CD1c-positive myeloid dendritic cell (primary cell): ENCODE measurements around the gene PAK6.

Source experiments
- DNase-seq: peaks from one replicate; pipeline ENCODE4 v3.0.0-alpha.2; 2016; ENCODE audit errors: extremely low spot score

The PAK6 gene

DNA sequence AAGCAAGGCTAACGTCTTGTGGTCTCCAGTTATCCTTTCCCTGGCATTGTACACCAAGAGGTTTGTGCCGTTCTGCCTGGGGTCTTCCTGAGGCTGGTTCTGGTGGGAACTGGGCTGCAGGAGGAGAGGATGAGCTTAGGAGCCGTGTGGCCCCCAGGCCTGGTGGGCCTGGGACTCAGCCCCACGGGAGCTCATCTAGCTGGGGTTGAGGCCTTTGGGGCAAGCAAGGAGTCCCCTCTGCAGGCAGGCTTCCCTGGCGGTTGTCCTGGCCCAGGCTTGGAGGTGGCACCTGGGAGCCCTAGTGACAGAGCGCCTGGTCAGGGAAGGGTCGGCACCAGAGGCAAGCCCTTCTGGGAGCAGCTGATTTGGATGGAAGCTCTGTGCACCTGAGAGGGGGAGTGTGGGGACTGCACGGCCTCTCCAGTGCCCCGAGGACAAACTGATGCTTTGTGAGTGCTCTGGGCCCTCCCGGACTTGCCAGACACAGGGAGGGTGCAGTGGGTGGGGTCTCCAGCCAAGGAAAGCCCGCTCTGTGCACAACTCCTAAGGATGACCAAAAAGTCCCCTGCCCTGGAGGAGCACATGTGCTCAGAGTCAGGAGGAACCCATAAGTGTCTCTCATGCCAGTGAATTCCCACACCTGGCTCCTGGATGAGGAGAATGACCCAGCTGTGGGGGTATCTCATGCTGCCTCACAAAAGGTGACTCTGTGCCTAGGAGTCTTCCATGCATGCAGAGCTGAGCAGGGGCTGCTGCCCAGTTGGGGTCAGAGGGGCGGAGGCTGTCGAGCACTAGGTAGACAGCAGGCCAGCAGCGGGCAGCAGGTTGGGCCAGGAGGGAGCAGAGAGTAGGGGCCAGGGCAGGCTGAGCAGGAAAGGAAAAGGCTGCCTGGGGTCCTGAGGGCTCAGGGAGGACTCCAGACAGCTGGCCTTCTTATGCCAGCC lies 2.7 kb downstream of the PAK6 start:
- no peak for DNase-seq

DNA sequence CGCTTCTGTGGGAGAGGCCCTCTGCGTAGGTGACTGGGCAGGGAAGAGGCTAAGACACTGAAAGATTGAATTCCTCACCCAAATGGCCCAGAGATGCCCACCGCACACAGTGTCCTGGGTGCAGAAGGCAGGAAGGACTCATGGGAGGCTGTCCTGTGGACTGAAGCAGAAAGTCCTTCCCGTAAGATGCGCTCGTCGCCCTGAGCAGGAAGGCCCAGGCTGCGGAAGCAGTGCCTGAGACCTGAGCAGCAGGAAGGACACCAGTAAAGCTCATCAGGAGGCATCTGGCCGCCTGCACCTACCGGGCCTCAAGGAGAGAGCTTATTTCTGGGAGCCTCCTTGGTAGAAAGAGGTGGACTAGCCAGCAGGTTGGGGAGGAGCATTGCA lies 3.3 kb downstream of the PAK6 start:
- DNase-seq, result no peak

DNA sequence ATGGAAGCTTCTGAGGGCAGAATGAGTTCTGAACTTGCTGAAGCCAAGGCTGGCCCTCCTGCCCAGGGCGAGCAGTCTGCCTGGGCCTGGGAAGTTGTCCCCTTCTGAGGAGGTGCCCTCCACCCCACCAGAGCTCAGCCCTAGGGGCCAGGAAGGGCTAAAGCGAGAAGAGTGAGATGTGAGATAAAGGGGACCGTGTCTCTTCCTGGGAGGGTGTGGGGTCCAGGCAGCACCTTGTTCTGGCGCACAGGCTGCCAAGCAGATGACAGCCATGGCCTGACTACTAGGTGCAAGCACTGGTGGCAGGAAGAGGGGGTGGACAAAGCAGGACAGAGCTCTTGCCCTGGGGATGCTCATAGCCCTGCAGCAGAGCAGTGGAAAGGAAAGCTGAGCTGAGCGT lies 3.7 kb downstream of the PAK6 start:
- no peak for DNase-seq

DNA sequence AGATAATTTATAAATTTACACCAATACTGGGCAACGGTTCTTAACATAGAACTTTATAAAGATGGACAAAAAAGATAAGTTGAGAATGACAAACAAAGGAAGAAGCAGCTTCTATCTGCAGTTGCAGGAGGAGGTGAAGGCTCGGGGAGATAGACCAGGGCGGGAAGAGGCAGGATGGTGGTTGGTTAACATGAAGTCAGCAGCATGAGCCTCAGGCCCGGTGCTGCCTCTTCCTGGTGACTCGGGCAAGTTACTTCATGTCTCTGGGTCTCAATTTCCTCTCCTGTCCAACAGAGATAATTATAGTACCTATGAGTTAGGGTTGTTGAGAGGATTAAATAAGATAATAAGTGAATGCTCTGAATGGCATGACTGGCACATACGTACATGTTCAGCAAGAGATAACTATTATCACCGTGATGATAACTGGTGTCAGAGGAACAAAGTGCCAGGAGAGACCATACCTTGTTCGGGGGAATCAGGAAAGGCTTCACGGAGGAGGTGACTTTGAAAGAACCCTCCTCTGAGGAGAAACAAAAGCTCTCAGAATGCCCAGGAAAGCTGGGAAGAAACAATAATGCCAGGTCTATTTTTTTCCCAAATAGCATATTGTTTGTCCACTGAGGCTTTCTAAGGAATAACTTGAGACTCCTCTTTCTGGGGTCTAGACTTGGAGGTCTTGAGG lies 4.4 kb downstream of the PAK6 start:
- no peak for DNase-seq

DNA sequence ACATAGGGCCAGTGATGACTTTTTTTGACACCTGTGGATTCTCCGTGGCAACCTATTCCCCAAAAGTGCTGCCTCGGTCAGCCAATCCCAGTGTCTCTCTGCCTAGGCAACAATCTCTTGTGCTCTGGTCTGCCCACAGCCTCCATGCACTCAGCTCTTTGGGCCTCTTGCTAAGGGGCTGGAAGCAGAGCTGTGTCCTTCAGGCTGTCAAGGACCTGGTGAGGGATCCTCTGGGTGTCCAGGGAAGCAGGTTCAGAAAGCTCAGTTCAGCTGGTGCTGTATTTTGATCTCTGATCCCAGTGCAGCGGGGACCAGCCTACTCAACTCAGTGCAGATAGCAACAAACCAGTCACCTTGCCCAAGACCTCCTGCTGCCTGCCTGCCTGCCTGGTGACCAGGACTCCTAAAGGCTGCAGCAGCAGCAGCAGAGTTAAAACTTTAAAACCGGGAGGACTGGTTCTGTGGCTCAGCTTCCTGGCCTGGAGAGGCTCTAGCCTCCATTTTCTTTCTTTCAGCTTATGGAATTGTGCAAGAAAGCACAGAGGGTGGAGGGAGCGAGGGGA lies 6.2 kb downstream of the PAK6 start:
- DNase-seq, result no peak

DNA sequence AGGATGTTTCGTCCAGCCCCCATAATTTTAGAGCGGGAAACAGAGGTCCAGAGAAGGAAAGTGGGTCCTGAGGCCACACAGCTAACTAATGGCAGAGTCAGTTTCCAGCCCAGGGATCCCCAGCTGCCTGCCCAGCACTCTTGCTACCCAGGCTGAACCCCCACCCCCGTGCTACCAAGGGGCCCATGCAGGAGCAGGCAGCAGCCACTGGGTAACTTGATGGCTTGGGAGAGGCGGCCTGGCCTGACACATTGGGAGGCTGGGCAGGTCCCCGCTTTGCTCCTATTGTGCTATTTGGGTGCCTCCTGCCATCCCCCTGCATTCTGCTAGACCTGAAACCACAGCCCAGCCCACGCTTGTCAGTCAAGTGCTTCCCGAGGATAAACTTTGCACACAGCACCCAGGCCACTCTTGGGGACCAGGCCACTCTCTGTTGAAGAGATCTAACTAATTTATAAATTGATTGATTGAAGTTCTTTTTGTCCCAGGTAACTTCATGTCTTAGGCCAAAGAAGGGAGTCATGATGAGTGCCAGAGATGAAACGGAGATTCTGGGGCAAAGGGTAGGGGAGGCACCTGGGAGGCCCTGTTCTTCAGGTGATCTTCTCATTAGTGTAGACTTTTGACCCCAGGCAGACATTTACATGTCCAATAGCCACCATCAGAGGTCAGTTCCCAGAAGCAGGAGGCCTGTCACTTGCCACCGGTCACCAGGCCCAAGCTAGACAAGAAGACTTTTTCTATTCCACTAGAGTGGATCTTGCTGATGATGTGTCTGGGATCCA lies 7.0 kb downstream of the PAK6 start:
- DNase-seq, result no peak

DNA sequence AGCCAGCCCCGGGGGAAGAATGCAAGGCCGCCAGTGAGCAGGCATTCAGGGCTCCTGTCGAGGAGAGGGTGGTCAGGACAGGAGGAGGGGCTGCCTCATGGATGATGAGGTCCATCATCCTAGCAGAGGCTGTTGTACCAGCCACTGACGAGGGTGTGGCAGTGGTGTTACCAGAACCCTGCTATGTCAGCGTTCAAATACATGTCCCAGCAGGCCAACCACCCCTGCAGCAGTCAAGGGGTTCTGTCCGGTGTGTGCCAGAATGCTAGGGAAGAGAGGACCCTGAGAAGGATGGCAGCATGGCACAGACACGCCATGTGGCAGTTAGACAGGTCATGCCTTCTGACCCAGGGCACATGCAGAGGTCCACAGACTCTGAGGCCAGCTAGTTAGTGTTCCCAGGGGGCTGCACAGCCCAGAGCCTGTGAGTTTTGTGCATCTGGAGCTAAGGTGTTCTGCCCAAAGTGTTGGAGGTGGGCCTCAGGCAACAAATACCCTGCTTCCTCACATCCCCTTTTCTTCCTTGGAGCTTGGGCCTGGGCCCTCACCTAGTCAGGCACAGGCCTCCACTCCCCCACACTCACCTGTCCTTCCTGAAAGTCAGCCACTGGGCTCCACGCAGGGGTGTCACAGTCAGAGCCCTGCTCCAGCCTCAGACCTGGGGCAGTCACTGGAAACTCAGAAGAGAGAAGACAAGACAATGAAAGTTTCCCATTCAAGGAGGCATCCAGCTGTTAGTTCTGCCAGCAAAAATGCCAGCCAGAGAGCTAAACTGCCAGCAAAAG lies 7.8 kb downstream of the PAK6 start:
- no peak for DNase-seq

DNA sequence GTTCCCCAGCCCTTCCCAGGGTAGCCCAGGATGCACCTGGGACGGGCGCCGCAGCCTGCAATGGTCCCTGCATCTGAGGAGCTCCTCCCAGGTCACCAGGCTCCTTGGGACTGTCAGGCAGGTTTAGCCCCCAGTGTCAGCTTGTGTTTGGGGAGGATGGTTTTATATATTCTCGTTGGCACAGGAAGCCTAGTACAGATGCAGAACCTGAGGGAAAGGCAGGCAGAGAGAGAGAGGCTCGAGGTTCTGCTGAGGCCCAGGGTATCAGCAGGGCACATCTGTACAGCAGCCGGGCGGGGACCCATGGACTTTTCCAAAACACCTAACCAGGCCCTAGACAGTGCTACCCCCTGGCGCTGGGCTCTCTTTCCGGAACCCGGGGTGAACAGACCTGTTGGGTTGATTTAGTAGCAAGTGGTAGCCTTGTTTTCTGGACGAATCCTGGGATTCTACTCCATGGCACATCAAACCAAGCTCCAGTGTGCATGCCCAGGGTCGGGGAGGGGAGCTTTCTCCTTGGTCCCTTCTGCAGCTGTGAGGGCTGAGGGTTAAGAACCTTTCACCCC lies 8.6 kb downstream of the PAK6 start:
- no peak for DNase-seq

DNA sequence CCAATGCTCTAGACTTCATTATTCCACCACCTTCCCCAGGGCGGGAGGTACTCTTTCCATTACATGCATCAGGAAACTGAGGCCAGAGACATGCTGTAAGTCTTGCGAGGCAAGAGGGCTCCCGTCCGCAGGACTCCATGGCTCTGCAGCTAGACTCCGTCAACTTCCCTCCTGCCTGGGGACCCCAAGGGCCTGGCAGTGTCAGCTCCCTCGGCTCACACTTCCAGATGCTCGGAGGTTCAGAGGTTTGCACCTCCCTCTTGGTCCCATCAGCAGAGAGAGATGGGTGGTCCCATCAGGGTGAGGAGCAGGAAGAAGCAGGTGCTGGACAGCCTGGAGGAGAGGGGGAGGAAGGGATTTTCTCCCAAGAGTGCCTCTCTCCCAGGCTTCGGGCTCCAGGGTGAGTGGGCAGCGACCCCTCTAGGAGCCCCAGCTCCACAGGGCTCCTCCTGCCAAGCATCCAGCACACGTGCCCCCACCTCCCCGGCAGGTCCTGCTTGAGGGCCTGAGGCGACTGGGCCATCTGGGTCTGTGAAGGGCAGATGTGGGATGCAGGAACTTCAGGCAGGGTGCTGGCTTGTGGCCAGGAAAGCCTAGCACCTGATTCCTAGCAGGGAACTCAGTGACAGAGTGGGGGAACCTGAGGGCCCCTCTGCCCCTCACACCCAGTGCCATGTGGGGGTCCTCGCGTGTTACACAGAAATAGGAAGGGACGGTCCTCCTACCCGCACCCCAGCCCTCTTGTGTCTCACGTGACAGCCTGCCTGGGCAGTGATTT lies 9.3 kb downstream of the PAK6 start:
- DNase-seq, result no peak

DNA sequence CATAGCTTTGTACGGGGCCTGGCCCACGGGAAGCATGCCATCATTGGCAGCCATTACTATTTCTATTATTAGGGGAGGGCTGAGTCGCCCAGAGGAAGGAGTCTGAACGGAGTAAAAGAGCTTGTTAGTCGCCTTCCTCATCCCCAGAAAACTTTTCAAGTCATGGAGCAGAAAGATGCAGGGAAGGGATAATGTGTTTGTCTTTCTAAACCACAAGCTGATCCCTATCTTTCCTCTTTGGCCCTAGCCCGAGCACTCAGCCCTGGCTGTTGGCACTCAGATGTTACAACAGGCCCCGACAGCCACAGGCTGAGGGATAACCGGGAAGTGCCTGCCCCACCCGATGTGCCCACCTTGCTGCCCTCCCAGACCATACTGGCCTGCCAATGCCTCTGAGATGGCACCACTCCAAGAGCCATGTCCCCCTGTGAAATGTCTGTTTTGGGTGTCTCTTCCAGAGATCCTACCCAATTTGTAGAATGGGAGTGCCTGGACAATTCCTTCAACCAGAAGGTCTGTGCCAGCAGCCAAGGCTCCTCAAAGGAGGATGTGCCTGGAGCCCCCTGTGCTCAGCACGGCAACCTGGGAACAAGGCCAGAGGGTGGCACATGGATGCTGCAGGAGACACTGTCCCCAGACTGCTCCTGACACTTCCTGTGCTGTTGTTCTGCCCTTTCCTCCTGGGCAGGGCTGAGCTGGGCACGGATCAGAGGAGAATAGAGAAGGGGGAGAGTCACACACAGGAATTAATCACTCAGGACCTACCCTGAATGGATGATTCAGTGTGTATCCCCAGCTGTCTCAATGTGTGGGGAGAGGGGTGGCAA lies 10.8 kb downstream of the PAK6 start:
- DNase-seq, result no peak

DNA sequence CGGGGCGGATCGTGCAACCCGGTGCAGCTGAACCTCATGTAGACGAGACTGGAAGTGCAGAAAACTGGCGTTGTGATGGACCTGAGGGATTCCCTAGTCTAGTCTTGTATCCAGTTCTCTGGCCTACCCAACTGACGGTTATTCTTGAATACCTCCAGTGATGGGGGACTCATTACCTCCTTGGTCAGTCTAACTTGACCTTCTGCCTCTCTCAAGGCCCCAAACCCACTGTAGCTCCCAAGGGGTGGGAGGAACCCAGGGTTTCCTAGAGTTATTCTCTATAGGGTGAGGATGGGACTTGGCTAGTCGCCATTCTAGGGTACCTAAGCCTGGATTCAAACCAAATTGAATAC lies 11.4 kb downstream of the PAK6 start:
- no peak for DNase-seq

DNA sequence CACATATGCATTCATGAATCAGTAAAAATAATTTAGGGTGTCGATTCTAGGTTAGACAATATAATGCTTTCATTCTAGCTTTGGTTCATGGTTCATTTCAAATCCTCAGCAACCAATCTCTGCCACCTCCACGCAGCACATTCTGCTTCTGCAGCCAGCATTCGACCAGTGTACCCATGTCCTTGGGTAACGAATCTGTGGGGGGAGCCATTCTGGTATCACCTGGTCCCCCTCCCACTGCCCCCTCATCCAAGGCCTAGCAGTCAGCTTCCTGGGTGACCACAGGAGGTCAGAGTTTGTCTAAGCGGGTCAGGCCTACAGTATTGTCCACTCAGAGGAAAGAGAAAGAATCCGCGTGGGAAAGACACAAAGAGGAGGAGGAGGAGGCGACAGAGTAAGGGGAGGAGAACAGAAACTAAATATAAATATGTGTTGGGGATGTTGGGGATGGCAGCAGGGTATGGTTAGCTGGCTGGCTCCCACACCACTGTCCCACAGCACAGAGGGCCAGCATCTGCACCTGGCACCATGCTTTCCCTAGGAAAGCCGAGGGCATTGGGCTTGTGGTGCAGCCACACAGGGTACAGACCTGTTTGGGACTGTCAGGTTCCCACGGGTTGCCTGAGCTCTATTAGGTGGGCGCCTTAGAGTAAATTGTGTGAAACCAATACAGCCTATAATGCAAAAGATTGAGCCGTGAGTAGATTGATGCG lies 12.1 kb downstream of the PAK6 start:
- no peak for DNase-seq

DNA sequence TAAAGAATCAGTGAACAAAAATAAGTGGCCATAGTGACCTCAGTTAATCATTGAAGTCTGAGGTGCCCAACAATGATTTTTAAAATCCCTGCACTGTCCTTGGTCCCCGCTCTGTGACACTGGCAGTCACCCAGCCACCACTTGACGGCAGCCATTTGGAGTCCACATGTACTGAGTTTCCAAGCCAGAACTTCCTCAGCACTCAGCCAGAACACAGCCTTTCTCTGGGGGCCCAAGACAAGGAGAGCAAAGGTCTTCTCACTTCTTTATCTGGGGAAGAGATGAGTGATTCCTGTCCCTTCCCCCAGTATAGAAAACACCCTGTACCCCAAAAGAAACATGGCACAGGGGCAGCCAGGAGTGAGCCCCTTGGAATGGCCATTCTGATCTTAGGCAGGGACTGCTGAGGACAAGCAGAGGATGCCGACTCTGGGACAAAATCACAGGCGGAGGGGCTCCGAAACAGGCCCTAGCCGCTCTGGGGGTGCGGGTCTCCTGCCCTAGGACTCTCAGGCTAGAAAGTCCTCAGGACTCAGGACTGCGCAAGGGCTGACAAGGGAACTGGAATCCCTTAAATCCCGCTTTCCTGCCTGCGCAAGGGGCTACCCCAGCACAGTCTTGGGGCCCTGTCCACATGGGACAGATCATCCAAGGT lies 12.8 kb downstream of the PAK6 start:
- no peak for DNase-seq

DNA sequence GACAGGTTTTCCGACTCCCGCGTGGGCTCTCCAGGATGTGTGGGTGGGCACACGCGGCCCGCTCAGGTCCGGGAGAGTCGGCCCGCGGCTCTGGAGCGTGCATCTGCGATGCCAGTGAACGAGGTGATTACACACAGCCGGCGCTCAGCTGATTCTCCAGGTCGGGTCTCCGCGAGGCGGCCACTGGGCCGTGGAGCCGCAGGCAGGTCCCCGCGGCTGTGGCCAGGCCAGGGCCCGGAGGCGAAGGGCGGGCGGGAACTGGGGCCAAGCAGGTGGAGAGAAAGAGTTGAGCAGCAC lies 13.2 kb downstream of the PAK6 start:
- no peak for DNase-seq

DNA sequence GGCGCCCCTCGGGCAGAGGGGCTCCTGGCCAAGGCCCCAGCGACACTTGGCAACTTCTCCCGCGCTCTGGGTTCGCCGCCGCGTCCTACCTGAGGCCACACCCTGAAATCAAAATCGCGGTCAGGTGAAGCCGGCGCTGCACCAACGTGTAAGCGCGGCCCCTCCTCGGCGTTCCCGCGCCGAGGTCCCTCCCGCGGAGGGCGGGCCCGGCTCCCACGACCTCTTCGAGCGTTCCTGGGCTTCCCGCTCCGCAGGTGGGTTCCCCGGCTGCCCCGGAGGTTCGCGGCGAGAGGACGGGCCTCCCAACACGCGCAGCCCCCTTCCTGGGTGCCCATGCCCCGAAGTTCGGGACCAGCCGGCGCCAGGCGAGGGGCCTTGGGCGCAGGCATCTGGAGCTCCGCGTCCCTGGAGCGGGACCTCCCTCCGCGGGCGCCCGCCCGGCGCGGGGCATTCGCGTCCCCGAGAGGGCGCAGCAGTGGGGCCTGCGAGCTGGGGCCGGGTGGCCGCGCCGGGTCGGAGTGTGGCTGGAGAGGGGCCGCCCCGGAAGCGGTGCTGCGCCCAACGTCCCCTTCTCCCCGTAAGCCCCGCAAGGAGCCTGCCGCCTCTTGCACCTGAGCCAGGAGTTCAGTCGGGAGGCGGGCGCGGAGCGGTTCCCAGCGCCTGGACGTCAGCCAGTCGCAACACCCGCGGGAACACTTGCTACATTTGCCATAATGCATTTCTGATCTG lies 13.7 kb downstream of the PAK6 start:
- peak; percentile 15 for DNase-seq

DNA sequence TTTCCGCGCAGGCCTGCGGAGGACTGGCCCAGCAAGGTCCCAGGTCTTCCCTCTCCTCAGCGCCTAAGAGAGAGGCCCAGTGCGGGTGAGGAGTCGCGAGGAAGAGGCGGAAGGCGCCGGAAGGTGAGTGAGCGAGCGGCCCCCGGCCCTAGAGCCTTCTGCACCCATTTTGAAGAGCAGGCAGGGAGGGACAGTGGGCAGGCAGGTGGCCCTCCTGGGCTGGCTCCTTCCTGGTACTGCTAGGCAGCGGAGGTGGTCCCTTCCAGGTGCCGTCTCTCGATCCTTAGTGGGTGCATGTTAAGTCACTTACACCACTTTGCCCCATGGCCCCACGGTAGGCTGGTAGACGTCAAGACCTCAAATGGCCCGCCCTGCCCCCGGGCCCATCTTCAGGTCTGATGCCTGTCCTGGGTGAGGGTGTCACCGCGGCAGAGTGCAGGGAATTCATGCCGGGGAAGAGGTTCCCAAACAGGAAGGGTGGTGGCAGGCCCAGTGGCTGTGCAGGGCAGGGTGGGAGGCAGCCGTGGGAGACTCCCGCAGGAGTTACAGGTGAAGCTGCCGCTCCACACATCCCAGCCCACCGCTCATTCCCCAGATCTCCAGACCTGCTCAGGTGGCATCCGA lies 14.4 kb downstream of the PAK6 start:
- no peak for DNase-seq

DNA sequence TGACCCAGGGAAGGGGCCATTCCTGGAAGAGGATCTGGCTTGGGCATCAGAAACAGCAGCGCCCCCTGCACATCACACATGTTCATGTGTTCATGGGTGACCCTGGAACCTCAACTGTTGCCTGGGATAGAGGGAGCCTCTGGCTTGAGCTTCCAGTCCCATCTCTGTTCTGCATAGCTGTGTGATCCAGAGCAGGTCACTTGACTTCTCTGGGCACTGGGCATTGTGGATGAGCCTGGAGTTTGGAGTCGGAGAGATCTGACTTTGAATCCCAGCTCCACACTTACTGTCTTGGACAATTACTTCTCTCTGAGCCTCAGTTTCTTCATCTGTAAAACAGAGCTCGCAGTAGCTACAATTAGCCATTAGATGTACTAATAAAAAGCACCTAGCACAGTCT lies 15.6 kb downstream of the PAK6 start:
- DNase-seq, result no peak
